SK-N-SH (cell line): Measurements from ENCODE around the gene GHDC. TPM values are rescaled to one million over a fixed set of nuclear protein-coding genes. Genes with fewer than 3 reads are reported as not detected.
A peak's percentile ranks its signal among the peaks of the same experiment; 100 is the strongest.
"Not testable (repeated sequence)": the region's sequence is repeated elsewhere in the genome, so short reads cannot be mapped to it uniquely, and the experiment has no call there.

Source experiments
- CTCF ChIA-PET: fragments of 300-600, 350-600 bp; formaldehyde crosslinking; extraction: SDS; loops from one replicate; lab custom pipeline; 2021; lab: Yijun Ruan, JAX
- POLR2A ChIA-PET: fragments of 350-600 bp; sonication (Branson Sonifier 250); formaldehyde crosslinking; extraction: SDS; loops from one replicate; lab custom pipeline; 2020; ENCODE audit warnings: antibody characterized with exemption, inconsistent platforms; lab: Yijun Ruan, JAX
- DNase-seq: peaks from one replicate; pipeline ENCODE4 v3.0.0; 2012
- H2AFZ ChIP-seq: fragments of 200-600 bp; sonication (generic); 2 replicates; pipeline ENCODE4 v1.8.1; 2016; ENCODE audit warnings: antibody characterized with exemption, mild to moderate bottlenecking, low read depth
- H3F3A ChIP-seq: fragments of 200-600 bp; sonication (generic); replicated peaks from 2 replicates; pipeline ENCODE3; 2016; ENCODE audit warnings: antibody characterized with exemption, mild to moderate bottlenecking; ENCODE audit not compliant: insufficient read depth
- H3K27ac ChIP-seq, 2 experiments: fragments of 200-500 bp in 1 of 2; fragments of 200-600 bp in 1 of 2; sonication (Bioruptor generic) in 1 of 2; sonication (generic), shearing (Covaris generic) in 1 of 2; 2 replicates each; pipeline versions ENCODE4 v1.5.1 to v1.6.1; 2014 to 2016; ENCODE audit warnings: low read depth in 2 of 2, inconsistent platforms in 1 of 2, low read length in 1 of 2, mild to moderate bottlenecking in 1 of 2, mixed read lengths in 1 of 2
- H3K27me3 ChIP-seq: fragments of 200-600 bp; sonication (generic), shearing (Covaris generic); 2 replicates; pipeline ENCODE4 v1.6.1; 2016; ENCODE audit warnings: mixed run types; ENCODE audit not compliant: insufficient read depth
- H3K36me3 ChIP-seq, 2 experiments: fragments of 200-500 bp in 1 of 2; fragments of 200-600 bp in 1 of 2; sonication (Bioruptor generic) in 1 of 2; sonication (generic) in 1 of 2; replicated peaks in 1 of 2; 2 replicates each; pipeline versions ENCODE3 to v1.5.1; 2014 to 2016; ENCODE audit warnings: low read length in 1 of 2, mild to moderate bottlenecking in 1 of 2; ENCODE audit not compliant: insufficient read depth in 2 of 2, control insufficient read depth in 1 of 2
- H3K4me1 ChIP-seq, 2 experiments: fragments of 200-500 bp in 1 of 2; fragments of 200-600 bp in 1 of 2; sonication (Bioruptor generic) in 1 of 2; sonication (generic), shearing (Covaris generic) in 1 of 2; 2 replicates each; pipeline versions ENCODE4 v1.5.1 to v1.6.1; 2014 to 2016; ENCODE audit warnings: low read depth in 1 of 2, low read length in 1 of 2, mixed run types in 1 of 2; ENCODE audit not compliant: insufficient read depth in 2 of 2, control insufficient read depth in 1 of 2
- H3K4me2 ChIP-seq: fragments of 200-600 bp; sonication (generic), shearing (Covaris generic); 2 replicates; pipeline ENCODE4 v1.6.1; 2017; ENCODE audit warnings: mixed run types
- H3K4me3 ChIP-seq, 2 experiments: fragments of 200-500 bp in 1 of 2; fragments of 200-600 bp in 1 of 2; sonication (Bioruptor generic) in 1 of 2; sonication (generic), shearing (Covaris generic) in 1 of 2; 2 replicates each; pipeline versions ENCODE4 v1.5.1 to v1.8.1; 2014 to 2016; ENCODE audit warnings: low read depth in 2 of 2, inconsistent platforms in 1 of 2, low read length in 1 of 2, mild to moderate bottlenecking in 1 of 2, mixed read lengths in 1 of 2, moderate library complexity in 1 of 2
- H3K79me2 ChIP-seq: fragments of 200-600 bp; sonication (generic); 2 replicates; pipeline ENCODE4 v1.8.1; 2017; ENCODE audit warnings: mild to moderate bottlenecking; ENCODE audit not compliant: insufficient read depth
- H3K9ac ChIP-seq: fragments of 200-600 bp; sonication (generic); 2 replicates; pipeline ENCODE4 v1.6.1; 2017; ENCODE audit warnings: mixed run types
- H3K9me2 ChIP-seq: fragments of 200-600 bp; sonication (generic); 2 replicates; pipeline ENCODE4 v1.6.1; 2017; ENCODE audit warnings: mixed run types
- H3K9me3 ChIP-seq: fragments of 200-600 bp; sonication (generic); 2 replicates; pipeline ENCODE4 v1.6.1; 2017; ENCODE audit warnings: mixed run types, mild to moderate bottlenecking, moderate library complexity
- H4K20me1 ChIP-seq: fragments of 200-600 bp; sonication (generic); 2 replicates; pipeline ENCODE4 v1.6.1; 2017; ENCODE audit warnings: mild to moderate bottlenecking, mixed run types; ENCODE audit not compliant: insufficient read depth
- GATA2 ChIP-seq: sonication (generic); formaldehyde crosslinking; IDR thresholded peaks from 2 replicates; pipeline ENCODE4 v1.5.0; 2020; ENCODE audit warnings: mild to moderate bottlenecking, missing genetic modification reagents
- IRF3 ChIP-seq: fragments of 150-350 bp; IDR thresholded peaks from 2 replicates; pipeline ENCODE4 v1.6.1; 2016; ENCODE audit warnings: mild to moderate bottlenecking, low read depth, low read length
- MXI1 ChIP-seq: IDR thresholded peaks from 2 replicates; pipeline ENCODE4 v1.6.1; 2012; ENCODE audit warnings: mild to moderate bottlenecking, low read depth, low read length, improper control_type of control experiment
- SIN3A ChIP-seq: IDR thresholded peaks from 2 replicates; pipeline ENCODE4 v1.6.1; 2012; ENCODE audit warnings: low read depth, mild to moderate bottlenecking, low read length, moderate library complexity, borderline replicate concordance
- SMC3 ChIP-seq: IDR thresholded peaks from 2 replicates; pipeline ENCODE4 v1.6.1; 2012; ENCODE audit warnings: low read depth, low read length, improper control_type of control experiment
- TCF12 ChIP-seq: IDR thresholded peaks from 2 replicates; pipeline ENCODE4 v1.4.0; 2012
- TEAD4 ChIP-seq: IDR thresholded peaks from 2 replicates; pipeline ENCODE4 v1.4.0; 2012; ENCODE audit warnings: mild to moderate bottlenecking, borderline replicate concordance; ENCODE audit not compliant: insufficient read depth
- USF1 ChIP-seq: IDR thresholded peaks from 2 replicates; pipeline ENCODE4 v1.4.0; 2012; ENCODE audit warnings: low read depth, borderline replicate concordance
- USF2 ChIP-seq: fragments of 150-350 bp; IDR thresholded peaks from 2 replicates; pipeline ENCODE4 v1.6.1; 2017; ENCODE audit warnings: antibody characterized with exemption, low read length, low read depth, borderline replicate concordance
- WGBS: methylation state at CpG from one replicate; pipeline ENCODE4 v1.1.6; 2017; ENCODE audit warnings: low lambda C conversion rate; 5-methylcytosine and 5-hydroxymethylcytosine counted together
- polyA plus RNA-seq, 3 experiments: library from polyadenylated mRNA; depleted of rRNA; stranded (reverse); fragments of >200 nt; gene quantifications; 2 replicates each; pipeline ENCODE4 v1.2.3, GENCODE V29; 2012

The GHDC gene
- polyA plus RNA-seq, 1 of the 3 experiments (the other 2 are of a cell fraction) = 15.8 TPM

GRCh38 chr17:42146911-42147607, 47.2 kb downstream of the GHDC start:
- DNase-seq = no peak
- no peak overlapping the region for H2AFZ ChIP-seq
- no peaks in the 10 kb centered on the region for H3K9me2 ChIP-seq
- WGBS = 98% methylated on average over 12 of the region's 13 CpGs
- peaks cover 12% of the 10 kb centered on the region for H3F3A ChIP-seq
- H3K27ac ChIP-seq = no peak overlapping the region
- peaks cover 6 to 16% of the 10 kb centered on the region in 2 experiments for H3K36me3 ChIP-seq
- peaks cover 98% of the 10 kb centered on the region for H3K79me2 ChIP-seq
- no peak overlapping the region for H3K9ac ChIP-seq
- CTCF ChIA-PET = no interaction called here
- no peak overlapping the region for H3K4me2 ChIP-seq
- TF ChIP-seq IRF3 (no peak), SIN3A (no peak), TCF12 (no peak), GATA2 (CRISPR knock-in tag) (no peak), USF2 (no peak), TEAD4 (no peak), USF1 (no peak), MXI1 (no peak), SMC3 (no peak)
- H3K9me3 ChIP-seq = no peaks in the 10 kb centered on the region
- POLR2A ChIA-PET = no interaction called here
- H4K20me1 ChIP-seq = peaks cover 72% of the 10 kb centered on the region
- no peaks in the 10 kb centered on the region for H3K27me3 ChIP-seq
- no peak overlapping the region for H3K4me3 ChIP-seq
- H3K4me1 ChIP-seq = peaks cover 0 to 15% of the 10 kb centered on the region in 2 experiments; a peak in 2 of 4 replicates

GRCh38 chr17:42143138-42143537, 51.2 kb downstream of the GHDC start:
- H3K9ac ChIP-seq, H3F3A ChIP-seq, H3K27me3 ChIP-seq, H2AFZ ChIP-seq, DNase-seq, H3K4me3 ChIP-seq, POLR2A ChIA-PET, H3K9me3 ChIP-seq, H3K9me2 ChIP-seq: not testable (repeated sequence)
- Histone ChIP-seq H3K27ac (peak overlapping the region in 1 of 2 experiments; percentile 35; a peak in 2 of 4 replicates), H3K4me1 (peaks cover 6 to 15% of the 10 kb centered on the region in 2 experiments; a peak in 2 of 4 replicates), H3K4me2 (peak overlapping the region; percentile 49; the same call in 1 of the 2 replicates), H3K36me3 (peaks cover 8 to 20% of the 10 kb centered on the region in 2 experiments), H3K79me2 (peaks cover 97% of the 10 kb centered on the region), H4K20me1 (peaks cover 73% of the 10 kb centered on the region)
- 93% methylated on average over 4 of the region's 4 CpGs for WGBS
- CTCF ChIA-PET = interaction anchor here (1.1 kb wide), 2 partner anchors 75 to 117 kb away, joined by 3 read pairs; no protein-coding TSS in a partner anchor
